HUDEP-2 (cell line): ENCODE data around the gene FHOD3.
"Not testable (repeated sequence)": the region's sequence is repeated elsewhere in the genome, so short reads cannot be mapped to it uniquely, and the experiment has no call there.

Source experiments
- DNase-seq, 76 experiments: peaks; one replicate each; lab custom pipeline; 2025; ENCODE audit not compliant: unreplicated experiment in 76 of 76; lab: John Stamatoyannopoulos, UW

FHOD3 gene

GRCh38 chr18:36805105-36805504, 507.6 kb downstream of the FHOD3 start:
- no peak for DNase-seq

GRCh38 chr18:36808681-36809080, 511.2 kb downstream of the FHOD3 start:
- DNase-seq, result no peak

GRCh38 chr18:36809590-36810381, 512.3 kb downstream of the FHOD3 start:
- DNase-seq, result peak in 53 of 76 experiments; percentile 1 to 90 (median 54)

- DNase-seq, result peak in 42 of 76 experiments; percentile 3 to 66 (median 35)
Observed at GRCh38 chr18:36811430-36811829, 513.9 kb downstream of the FHOD3 start.

- no peak for DNase-seq
Observed at GRCh38 chr18:36811955-36812354, 514.4 kb downstream of the FHOD3 start.

- DNase-seq, result peak in 28 of 76 experiments; percentile 5 to 75 (median 30)
Observed at GRCh38 chr18:36812678-36813077, 515.2 kb downstream of the FHOD3 start.

GRCh38 chr18:36813101-36813775, 515.7 kb downstream of the FHOD3 start:
- DNase-seq, result peak in 37 of 76 experiments; percentile 2 to 59 (median 25)

GRCh38 chr18:36813824-36814223, 516.3 kb downstream of the FHOD3 start:
- DNase-seq, result peak in 65 of 76 experiments; percentile 1 to 95 (median 68)

GRCh38 chr18:36814994-36815393, 517.5 kb downstream of the FHOD3 start:
- peak in 22 of 76 experiments; percentile 4 to 63 (median 20) for DNase-seq

GRCh38 chr18:36816096-36816495, 518.6 kb downstream of the FHOD3 start:
- not testable (repeated sequence) for DNase-seq

- no peak for DNase-seq
Observed at GRCh38 chr18:36817039-36817438, 519.5 kb downstream of the FHOD3 start.

GRCh38 chr18:36818652-36819051, 521.1 kb downstream of the FHOD3 start:
- no peak for DNase-seq

GRCh38 chr18:36819621-36820020, 522.1 kb downstream of the FHOD3 start:
- no peak for DNase-seq

GRCh38 chr18:36821681-36822080, 524.2 kb downstream of the FHOD3 start:
- DNase-seq, result no peak

GRCh38 chr18:36825526-36825925, 528.0 kb downstream of the FHOD3 start:
- no peak for DNase-seq

GRCh38 chr18:36826556-36826955, 529.0 kb downstream of the FHOD3 start:
- DNase-seq, result no peak

GRCh38 chr18:36828157-36828629, 530.7 kb downstream of the FHOD3 start:
- DNase-seq, result peak in 29 of 76 experiments; percentile 6 to 75 (median 42)

GRCh38 chr18:36828630-36829361, 531.3 kb downstream of the FHOD3 start, which contains the start of the genes KIAA1328 and TPGS2:
Gene KIAA1328, plus strand, starts transcription at chr18:36829127. Its CDS starts 12 bp downstream, at chr18:36829139.
Gene TPGS2, minus strand, starts transcription at chr18:36829002. Its CDS starts 235 bp downstream, at chr18:36828767.
- DNase-seq, result peak in 75 of 76 experiments; percentile 9 to 96 (median 86)
